GM21447 (cell line): ENCODE data around the gene DSG3.

Source experiments
- ATAC-seq: cut with Tn5 transposase; IDR thresholded peaks from one replicate; pipeline ENCODE4 v1.9.1; 2021; ENCODE audit not compliant: unreplicated experiment

The DSG3 gene

DNA sequence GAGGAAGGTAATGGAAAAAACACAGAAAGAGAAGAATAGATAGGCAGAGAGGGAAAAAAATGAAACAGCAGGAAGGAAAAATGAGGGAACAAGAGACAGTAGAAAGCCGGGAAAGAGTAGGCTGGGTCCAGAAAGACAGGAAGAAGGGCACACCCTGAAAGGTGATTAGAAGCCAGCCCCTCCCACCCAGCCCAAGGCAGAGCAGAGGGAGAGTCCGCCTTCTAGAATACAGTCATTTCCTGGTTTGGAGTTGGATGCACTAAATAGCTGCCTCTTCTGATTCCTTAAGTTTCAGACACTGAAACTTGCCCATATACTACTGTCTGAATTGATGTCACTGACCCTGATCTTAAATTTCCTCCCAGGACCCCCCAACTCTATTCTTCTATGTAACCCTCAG is 17.9 kb upstream of the DSG3 start:
- ATAC-seq = no peak

DNA sequence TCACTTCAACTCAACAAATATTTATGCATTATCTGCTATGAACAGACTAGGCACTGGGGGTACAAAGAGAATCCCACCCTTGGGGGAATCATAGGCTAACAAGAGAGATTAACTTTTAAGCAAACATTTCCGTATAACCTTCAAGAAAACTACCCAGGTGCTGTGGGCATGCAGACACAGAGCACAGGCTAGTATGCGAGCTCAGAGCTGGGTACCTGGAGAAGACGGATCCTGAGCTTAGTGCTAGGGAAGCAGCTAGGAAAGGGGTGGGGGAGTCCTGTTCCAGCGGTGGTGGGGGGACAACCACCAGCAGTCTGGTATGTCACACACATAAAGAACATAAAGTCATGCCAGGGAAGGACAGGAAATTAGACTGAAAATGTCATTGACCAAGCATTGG is 17.5 kb upstream of the DSG3 start:
- ATAC-seq = no peak

DNA sequence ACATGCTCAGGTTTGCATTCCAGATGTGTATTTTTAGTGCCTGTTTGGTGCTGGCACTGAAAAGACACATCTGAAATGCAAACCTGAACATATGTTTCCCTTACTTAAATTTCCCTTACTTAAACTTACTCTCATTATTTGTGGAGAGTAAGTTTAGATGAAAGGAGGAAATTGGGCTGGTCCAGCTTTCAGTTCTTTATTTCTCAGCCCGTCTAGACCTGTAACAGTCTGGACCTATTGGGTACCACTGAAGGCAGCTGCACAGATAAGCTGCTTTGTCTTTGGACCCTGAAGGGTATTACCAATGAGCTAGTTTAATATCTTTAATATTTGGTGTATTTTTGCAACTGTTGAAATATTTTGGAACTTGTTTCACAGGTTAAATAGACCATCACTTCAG is 17.0 kb upstream of the DSG3 start:
- ATAC-seq = no peak

DNA sequence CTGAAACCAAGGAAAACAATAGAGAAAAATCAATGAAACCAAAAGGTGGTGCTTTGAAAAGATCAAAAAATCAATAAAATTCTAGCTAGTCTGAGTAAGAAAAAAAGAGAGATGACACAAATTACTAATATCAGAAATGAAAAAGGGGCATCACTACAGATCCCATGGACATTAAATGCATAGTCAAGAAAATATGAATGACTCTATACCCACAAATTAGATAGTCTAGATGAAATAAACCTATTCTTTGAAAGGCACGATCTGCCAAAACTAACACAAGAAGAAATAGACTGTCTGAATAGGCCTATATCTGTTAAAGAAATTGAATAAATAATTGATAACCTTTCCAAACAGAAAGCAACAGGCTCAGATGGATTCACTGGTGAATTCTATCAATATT is 15.2 kb upstream of the DSG3 start:
- no peak for ATAC-seq

DNA sequence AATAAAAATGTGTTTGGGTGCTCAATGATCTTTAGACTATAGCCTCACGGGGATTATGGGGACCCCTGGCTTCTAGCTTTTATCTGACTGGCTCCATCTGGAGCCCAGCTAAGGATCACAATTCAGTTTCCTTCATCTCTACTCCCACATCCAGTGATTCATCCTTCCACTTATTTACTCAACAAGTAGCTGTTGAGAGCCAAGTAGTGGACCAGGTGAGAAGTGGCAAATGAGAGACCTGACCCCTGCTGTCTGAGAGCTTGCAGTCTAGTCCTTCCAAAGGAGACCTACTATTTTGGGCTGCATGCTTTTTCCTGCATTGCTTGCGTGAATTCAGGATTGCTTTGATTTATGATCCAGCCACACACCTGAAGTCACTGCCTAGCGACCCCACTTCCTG is 10.7 kb upstream of the DSG3 start:
- no peak for ATAC-seq

DNA sequence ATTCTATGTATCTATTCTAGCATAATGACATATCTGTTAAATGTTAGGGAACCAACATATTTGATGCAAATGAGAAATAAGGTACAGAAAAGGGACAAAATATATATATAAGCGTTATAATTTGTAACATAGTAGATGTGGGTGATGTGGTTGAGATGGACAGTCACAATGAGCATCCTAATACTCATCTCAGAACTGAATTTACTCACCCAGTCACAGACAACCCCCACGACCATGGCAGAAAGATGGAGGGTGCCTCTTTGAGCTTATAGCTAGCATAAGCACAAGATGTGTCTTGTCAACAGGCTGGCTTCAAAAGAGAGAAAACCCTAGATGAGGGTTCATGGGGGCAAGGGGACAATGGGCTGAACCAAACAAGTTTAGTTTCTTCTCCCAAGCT is 9.1 kb upstream of the DSG3 start:
- no peak for ATAC-seq

DNA sequence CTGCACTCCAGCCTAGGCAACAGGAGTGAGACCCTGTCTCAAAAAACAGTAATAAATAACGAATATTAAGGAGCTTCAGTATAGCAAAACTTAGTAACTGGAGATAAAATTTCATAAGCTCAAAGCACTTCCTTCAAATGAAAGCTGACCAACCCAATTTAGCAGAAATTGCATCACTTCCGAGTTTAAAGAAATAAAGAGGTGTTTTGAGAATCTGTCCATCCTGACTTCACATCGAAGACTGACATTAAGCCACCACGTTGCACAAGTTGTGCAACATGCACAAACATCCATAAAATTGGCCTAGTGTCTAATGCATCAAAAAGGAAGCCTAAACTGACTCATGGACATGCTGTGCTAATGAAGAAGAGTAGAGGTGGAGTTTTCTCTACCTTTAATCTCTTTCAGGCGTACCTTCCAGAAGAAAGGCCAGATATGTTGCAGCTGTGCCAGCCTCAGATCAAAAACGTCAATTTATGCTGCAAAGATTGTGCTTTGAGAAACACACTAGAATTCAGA is 7.7 kb upstream of the DSG3 start:
- ATAC-seq = no peak

DNA sequence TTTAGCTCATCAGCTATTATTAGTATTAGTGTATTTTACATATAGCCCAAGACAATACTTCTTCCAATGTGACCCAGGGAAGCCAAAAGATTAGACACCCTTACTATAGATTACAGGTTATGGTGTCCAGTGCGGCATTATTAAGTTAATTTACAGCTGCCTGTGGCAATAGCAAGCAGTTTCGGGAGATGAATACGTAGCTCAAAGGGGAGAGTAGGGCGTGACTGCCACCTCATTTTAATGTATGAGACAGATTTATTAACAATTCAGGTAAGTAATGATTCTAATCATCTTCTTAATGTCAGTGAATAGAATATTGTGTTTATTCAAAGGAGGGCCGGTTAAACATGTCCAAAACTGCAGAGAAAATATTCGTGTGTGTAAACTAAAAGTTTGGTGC is 6.8 kb upstream of the DSG3 start:
- ATAC-seq = no peak

DNA sequence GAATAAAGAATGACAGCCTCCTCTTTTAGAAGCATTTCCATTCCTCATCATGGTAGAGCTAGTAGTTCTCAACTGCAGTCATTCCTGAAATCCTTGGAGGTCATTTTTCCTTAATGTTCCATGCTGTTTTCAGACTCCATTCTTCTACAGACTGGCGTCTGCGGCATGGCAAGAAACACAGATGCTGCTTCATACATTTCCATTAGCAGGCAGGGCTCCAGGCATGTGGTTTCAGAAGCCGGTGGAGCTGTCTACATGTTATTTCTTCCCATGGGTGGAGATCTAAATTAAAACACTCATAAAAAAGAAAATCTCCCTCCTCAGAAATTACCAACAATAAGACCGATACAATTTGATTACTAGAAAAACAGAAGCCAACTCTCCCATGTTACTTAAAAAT is 6.0 kb upstream of the DSG3 start:
- no peak for ATAC-seq

DNA sequence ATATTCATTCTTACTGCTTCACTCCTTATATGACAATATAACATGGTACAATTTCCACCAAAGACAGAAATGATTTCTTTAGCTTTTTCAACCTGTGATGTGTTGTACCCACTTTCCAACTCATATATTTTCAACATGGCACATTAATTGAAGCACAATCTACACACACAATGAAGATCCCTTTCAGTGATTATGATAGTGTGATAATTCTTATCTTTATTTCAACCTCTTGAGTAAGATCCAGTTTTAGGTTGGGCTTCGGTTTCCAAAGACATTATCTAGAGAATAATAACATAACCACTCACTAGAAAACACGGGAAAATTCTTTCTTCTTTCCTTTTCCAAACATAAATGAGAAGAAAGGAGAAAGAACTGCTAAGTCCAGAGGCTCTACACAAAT is 3.4 kb upstream of the DSG3 start:
- ATAC-seq = no peak

DNA sequence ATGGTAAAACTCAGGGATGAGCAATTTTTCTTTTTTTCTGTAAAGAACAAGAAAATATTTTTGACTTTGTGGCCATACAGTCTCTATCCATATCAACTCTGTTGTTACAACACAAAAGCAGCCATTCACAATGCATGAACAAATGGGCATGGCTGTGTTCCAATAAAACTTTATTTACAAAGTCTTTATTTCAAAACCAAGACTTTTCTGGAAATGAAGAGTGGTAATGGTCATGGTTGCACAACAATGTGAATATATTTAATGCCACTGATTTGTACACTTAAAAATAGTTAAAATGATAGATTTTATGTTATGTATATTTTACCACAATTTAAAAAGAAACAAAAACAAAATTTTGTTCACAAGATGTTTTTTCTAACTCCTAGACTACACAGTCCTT is 1.6 kb upstream of the DSG3 start:
- no peak for ATAC-seq

DNA sequence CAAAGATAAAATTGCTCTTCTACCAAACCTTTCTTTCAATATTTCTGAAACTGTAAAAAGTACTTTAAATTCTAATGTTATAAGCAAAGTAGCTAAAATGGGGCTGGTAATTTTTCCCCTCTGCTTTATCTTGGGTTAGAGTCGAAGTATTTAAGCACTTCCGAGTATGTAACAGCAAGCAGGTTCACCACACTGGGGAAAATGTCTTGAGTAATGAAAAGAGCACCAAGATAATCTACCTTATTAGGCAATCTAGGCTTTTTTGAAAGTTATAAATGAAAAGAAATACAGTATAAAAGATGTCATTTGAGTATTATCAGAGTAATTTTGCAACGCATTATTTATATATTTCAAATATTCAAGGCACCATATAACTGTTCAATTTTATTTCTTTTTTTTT is 687 bp upstream of the DSG3 start:
- no peak for ATAC-seq

DNA sequence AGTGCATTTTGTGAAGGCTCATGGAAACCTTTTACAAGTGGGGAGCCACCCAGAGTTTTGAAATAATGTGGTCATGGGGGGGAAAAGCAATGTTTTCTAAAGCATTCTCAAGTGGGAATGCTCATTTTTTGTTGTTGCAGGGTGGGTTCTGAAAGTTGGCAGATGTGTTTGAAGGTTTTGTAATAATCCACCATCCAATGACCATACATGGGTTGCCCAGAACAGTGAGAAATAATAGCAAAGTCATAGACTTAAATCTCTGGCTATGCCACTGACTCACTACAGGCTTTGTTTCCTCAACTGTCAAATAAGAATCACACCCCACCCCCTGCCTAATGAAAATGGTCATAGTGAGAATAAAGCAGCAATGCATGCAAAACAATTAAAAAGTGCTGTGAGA is 2.9 kb downstream of the DSG3 start:
- no peak for ATAC-seq

DNA sequence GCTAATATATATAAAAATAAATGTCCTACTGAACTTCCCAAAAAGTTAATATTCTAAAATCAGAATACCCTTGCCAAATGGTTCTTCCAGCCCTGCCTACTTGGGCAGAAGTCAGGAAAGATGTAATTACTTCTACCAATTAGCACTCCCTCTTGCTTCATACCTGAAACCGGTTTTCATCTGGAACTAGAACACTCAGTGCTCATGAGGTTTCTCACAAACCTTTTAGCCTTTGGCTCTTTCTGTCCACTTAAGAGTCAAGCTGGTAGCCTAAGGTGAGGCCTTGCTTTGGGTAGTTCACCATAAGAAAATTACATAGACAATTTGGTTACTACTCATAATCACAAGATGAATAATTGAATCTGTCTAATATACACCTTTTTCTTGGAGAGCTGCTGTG is 4.1 kb downstream of the DSG3 start:
- no peak for ATAC-seq

DNA sequence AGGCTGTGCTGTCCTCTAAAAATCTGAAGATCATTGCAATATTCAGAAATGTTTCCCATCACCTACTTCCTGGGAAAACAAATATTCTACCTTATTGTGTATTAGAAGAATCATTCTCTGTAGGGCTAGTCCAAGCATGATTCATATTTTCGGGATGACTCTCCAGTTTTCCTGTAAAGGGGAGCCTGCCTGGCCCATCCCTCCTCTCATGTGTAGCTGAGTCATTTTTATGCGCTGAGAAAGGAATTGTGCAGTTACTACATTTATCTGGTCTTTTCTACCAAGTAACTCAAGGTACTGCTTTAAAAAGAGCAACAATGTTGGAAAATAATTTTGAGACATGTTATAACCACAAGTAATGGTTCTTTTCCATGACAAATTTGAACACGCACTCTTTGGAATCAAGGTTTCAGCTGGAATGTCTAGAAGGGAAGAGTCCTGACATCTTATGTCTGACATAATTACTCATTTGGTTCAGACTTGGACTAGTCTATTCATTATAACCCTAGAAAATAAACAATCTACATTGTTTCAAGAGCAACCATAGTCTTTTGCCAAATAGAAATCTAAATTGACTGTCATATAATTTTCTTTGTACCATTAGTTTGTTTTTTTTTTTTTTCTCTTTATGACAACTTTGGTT is 6.6 kb downstream of the DSG3 start:
- ATAC-seq = no peak

DNA sequence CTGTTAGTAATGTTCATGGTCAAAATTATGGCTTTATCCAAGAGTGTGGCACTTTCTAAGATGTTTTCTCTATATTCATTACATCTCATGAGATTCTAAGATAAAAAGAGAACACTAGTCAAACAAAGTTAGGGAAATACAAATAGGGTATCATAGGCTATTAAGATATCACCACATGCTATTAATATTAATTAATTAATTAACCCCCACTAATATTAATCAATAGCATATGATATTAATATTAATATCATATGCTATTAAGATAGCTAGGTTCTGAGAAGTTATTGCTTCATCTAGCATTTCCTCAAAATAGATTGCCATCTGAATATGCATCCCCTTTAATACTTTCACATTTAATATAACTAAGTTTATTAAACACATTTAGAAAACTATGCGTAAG is 22.1 kb downstream of the DSG3 start:
- no peak for ATAC-seq

DNA sequence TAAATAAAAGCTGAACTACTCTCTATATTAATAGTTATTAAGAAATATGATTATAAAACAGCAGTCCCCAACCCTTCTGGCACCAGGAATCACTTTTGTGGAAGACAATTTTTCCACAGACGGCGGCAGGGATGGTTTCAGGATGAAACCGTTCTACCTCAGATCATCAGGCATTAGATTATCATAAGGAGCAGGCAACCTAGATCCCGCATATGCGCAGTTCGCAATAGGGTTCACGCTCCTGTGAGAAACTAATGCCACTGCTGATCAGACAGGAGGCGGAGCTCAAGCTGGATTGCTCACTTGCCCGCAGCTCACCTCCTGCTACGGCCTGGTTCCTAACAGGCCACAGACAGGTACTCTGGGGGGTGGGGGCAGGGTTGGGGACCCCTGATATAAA is 31.1 kb downstream of the DSG3 start:
- ATAC-seq = no peak

DNA sequence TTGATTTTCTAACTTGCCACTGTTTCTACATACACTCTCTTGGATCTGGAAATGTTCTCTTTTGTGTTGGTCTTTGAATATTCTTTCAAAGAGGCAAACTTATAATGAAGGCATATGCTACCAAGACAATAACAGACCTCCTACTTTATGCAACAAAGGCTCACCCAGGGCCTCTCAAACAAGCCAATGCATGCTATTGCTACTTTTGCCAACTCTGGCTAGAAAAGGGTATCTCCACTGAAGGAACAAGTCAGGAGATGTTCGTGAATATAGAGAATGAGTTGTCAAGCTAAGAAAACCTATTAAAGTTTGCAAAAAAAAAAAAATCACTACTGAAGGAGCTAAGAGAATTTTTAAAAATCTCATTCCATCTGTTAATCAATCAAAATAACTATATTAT is 34.5 kb downstream of the DSG3 start:
- ATAC-seq = no peak

DNA sequence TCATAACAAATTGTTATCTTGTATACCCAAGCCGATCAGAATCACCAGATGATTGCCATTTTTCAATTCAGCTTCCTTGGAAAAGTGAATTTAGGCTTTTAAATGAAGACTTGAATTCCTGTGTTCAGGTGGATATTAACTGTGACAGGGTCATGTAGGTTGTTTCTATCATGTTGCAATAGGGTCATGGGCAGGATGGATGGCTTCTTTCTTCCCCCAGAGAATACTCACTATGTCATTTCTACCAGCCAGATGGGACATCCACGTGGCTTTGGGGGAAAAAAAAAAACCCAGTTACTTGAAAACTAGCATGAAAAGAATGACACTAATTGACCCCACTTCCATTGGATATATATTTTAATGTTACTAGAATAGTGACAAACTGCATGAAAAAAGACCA is 35.9 kb downstream of the DSG3 start:
- no peak for ATAC-seq

DNA sequence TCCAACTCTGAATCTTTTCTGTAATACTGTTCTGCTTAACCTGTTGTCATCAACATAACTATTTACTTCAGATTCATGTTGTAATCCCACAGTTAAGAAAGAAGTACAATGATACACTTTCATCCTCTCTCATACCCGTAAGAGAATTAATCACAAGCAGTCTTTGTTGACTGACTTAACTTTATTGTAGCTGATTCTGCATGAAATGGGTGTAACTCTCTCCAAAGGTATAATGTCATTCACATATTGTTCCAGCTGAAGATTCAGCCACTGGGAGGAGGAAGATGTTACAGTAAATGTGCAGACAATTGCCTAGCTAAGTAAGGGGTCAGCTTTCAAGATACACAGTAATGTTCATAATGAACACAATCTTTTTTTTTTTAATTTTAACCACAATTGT is 36.9 kb downstream of the DSG3 start:
- no peak for ATAC-seq

DNA sequence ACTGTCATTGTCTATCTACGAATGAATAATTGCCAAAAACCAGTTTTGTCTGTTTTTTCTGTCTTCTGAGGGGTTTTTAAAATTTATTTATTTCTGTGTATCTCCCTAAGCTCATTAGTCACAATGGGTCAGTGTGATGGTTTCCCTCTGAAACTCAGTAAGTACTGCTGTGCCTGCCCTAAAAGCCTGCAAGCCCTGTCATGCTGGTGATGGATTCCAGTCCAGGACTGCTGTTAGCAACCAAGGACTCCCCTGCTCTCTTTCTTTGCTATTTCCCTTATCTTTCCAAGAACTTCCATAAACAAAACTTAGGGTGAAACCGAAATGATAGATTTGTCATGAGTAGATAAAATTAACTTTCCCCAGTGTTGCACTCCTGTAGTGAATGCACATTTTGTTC is 38.6 kb downstream of the DSG3 start:
- ATAC-seq = no peak

DNA sequence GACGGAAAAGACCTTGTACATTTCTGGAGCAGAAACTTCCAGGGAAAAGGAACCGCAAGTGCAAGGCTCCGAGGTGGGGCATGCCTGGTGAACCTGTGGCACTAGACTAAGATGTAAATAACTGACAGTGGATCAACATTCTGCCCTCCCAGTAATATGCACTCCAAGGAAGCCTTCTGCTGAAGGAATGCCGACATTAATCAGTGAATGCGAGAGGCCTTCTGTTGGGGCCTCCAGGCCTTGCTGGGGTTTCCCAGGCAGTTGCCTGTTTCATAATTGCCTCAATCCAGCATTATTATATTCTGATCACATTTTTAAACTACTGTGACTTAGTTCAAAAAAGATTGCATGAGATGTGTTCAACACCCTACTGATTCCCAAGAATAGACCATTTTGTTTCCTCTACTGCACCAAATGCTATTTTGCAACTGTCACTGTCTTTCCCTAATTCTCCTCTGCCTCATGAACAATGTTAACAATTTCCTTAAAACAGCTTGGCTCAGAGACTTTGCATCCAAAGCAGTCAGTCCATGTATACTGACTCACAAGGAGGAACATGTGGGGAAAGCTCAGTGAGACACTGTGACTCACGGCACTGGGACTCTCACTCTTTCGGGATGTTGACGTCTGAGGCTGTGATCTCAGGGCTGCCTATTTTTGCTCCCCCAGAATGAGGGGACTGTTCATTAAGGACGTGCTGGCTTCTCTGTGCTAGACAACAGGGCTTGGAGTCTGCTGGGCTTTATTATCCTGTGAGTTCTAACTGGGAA is 39.9 kb downstream of the DSG3 start:
- no peak for ATAC-seq

DNA sequence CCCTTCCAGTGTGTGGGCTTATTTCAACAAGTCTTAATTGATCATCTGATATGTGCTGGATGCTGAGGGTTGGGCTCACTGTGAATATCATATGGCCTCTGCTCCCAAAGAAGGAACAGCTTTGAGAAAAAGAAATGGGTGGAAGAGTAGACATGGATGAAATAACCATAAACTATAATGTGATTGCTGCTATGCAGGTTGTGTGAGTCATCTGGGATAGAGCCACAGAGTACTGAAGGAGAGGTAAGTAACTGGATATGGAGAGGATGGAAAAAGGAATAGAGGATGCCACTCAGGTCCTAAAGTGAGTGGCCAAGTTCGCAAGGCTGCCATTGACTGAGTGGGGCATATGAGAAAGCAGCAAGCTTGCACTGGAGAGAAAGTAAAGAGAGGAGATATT is 41.8 kb downstream of the DSG3 start:
- ATAC-seq = no peak
